IMR-90 (cell line): ENCODE data around the gene SLPI. TPM values are rescaled to one million over a fixed set of nuclear protein-coding genes. Genes with fewer than 3 reads are reported as not detected.

ENCODE experiments used
- ATAC-seq: fragments of 200-7000 bp; cut with Tn5 transposase; 2 replicates; pipeline ENCODE4 v1.9.1; 2020; ENCODE audit warnings: low read depth, mild to moderate bottlenecking, moderate library complexity
- BruUV-seq: library from RNA; stranded (reverse); fragments of 400-500 nt; replicated peaks from 2 replicates; lab custom pipeline; 2021; lab: Mats Ljungman, UMichigan
- CTCF ChIA-PET: fragments of 300-600 bp; formaldehyde crosslinking; extraction: SDS; loops from one replicate; lab custom pipeline; 2021; ENCODE audit warnings: antibody characterized with exemption; lab: Yijun Ruan, JAX
- POLR2A ChIA-PET: fragments of 300-600 bp; sonication (Branson Sonifier 250); formaldehyde crosslinking; loops from one replicate; lab custom pipeline; 2022; ENCODE audit warnings: antibody characterized with exemption; ENCODE audit not compliant: unreplicated experiment; lab: Charles Lee
- DNase-seq: peaks from one replicate; pipeline ENCODE4 v3.0.0; 2013
- H2AFZ ChIP-seq: replicated peaks from 2 replicates; pipeline ENCODE3; 2013; ENCODE audit warnings: low read length, mild to moderate bottlenecking; ENCODE audit not compliant: poor library complexity
- H2AK5ac ChIP-seq: 2 replicates; pipeline ENCODE4 v1.6.1; 2013; ENCODE audit warnings: low read depth, low read length, inconsistent platforms
- H2AK9ac ChIP-seq: replicated peaks from 2 replicates; pipeline ENCODE3; 2013; ENCODE audit warnings: mild to moderate bottlenecking, low read depth, low read length, moderate library complexity; ENCODE audit not compliant: poor library complexity
- H2BK120ac ChIP-seq: 2 replicates; pipeline ENCODE4 v1.6.1; 2013; ENCODE audit warnings: low read depth, low read length, inconsistent platforms
- H2BK15ac ChIP-seq: 3 replicates; pipeline ENCODE4 v1.6.1; 2013; ENCODE audit warnings: low read depth, low read length, inconsistent platforms
- H2BK20ac ChIP-seq: 2 replicates; pipeline ENCODE4 v1.6.1; 2013; ENCODE audit warnings: low read depth, mild to moderate bottlenecking, inconsistent platforms, low read length, moderate library complexity
- H2BK5ac ChIP-seq: 2 replicates; pipeline ENCODE4 v1.6.1; 2013; ENCODE audit warnings: mild to moderate bottlenecking, low read depth, low read length, inconsistent platforms; ENCODE audit not compliant: poor library complexity, severe bottlenecking
- H3K14ac ChIP-seq: replicated peaks from 2 replicates; pipeline ENCODE4 v1.6.1; 2013; ENCODE audit warnings: low read depth, low read length, inconsistent platforms
- H3K18ac ChIP-seq: 2 replicates; pipeline ENCODE4 v1.6.1; 2013; ENCODE audit warnings: low read depth, low read length, control low read depth
- H3K23ac ChIP-seq: 2 replicates; pipeline ENCODE4 v1.6.1; 2013; ENCODE audit warnings: low read depth, low read length, inconsistent platforms
- H3K27ac ChIP-seq: 2 replicates; pipeline ENCODE4 v1.5.1; 2013; ENCODE audit warnings: mild to moderate bottlenecking, control low read depth, low read length; ENCODE audit not compliant: insufficient read depth
- H3K27me3 ChIP-seq: 2 replicates; pipeline ENCODE4 v1.6.1; 2013; ENCODE audit warnings: low read length; ENCODE audit not compliant: control insufficient read depth, insufficient read depth
- H3K36me3 ChIP-seq: 2 replicates; pipeline ENCODE4 v1.6.1; 2013; ENCODE audit warnings: low read length, mixed read lengths; ENCODE audit not compliant: control insufficient read depth, insufficient read depth
- H3K4ac ChIP-seq: 2 replicates; pipeline ENCODE4 v1.6.1; 2013; ENCODE audit warnings: low read depth, low read length, inconsistent platforms
- H3K4me1 ChIP-seq: 2 replicates; pipeline ENCODE4 v1.6.1; 2013; ENCODE audit warnings: low read length, mixed read lengths; ENCODE audit not compliant: control insufficient read depth, insufficient read depth
- H3K4me2 ChIP-seq: 2 replicates; pipeline ENCODE4 v1.6.1; 2013; ENCODE audit warnings: low read depth, mild to moderate bottlenecking, control low read depth, low read length, moderate library complexity
- H3K4me3 ChIP-seq: 2 replicates; pipeline ENCODE4 v1.5.1; 2013; ENCODE audit warnings: low read depth, mild to moderate bottlenecking, control low read depth, low read length, moderate library complexity; ENCODE audit not compliant: insufficient read depth
- H3K56ac ChIP-seq: 2 replicates; pipeline ENCODE4 v1.6.1; 2013; ENCODE audit warnings: low read length, inconsistent platforms; ENCODE audit not compliant: insufficient read depth; ENCODE audit errors: extremely low read depth
- H3K79me1 ChIP-seq, 2 experiments: 2 replicates each; pipeline ENCODE4 v1.6.1; 2013; ENCODE audit warnings: low read length in 2 of 2, inconsistent platforms in 1 of 2, low read depth in 1 of 2
- H3K9ac ChIP-seq: 2 replicates; pipeline ENCODE4 v1.6.1; 2013; ENCODE audit warnings: low read depth, low read length, control low read depth
- H3K9me1 ChIP-seq: 2 replicates; pipeline ENCODE4 v1.6.1; 2013; ENCODE audit warnings: low read length, inconsistent platforms; ENCODE audit not compliant: insufficient read depth
- H3K9me3 ChIP-seq: 2 replicates; pipeline ENCODE4 v1.6.1; 2013; ENCODE audit warnings: low read length; ENCODE audit not compliant: control insufficient read depth, insufficient read depth
- H4K20me1 ChIP-seq: 2 replicates; pipeline ENCODE4 v1.6.1; 2013; ENCODE audit warnings: low read length, inconsistent platforms; ENCODE audit not compliant: insufficient read depth
- H4K5ac ChIP-seq: 2 replicates; pipeline ENCODE4 v1.6.1; 2013; ENCODE audit warnings: mild to moderate bottlenecking, low read depth, low read length, control low read depth
- H4K8ac ChIP-seq, 2 experiments: 2 replicates each; pipeline ENCODE4 v1.6.1; 2013; ENCODE audit warnings: low read depth in 2 of 2, low read length in 2 of 2, control low read depth in 1 of 2, inconsistent platforms in 1 of 2
- H4K91ac ChIP-seq: 2 replicates; pipeline ENCODE4 v1.6.1; 2013; ENCODE audit warnings: low read depth, low read length, inconsistent platforms; ENCODE audit not compliant: insufficient read depth
- BHLHE40 ChIP-seq: fragments of 150-350 bp; IDR thresholded peaks from 2 replicates; pipeline ENCODE4 v1.6.1; 2016; ENCODE audit warnings: mild to moderate bottlenecking, low read depth, low read length
- CEBPB ChIP-seq: IDR thresholded peaks from 2 replicates; pipeline ENCODE4 v1.6.1; 2012; ENCODE audit warnings: low read depth, low read length, improper control_type of control experiment
- CHD1 ChIP-seq: IDR thresholded peaks from 2 replicates; pipeline ENCODE4 v1.6.1; 2012; ENCODE audit warnings: low read depth, low read length, improper control_type of control experiment
- CTCF ChIP-seq: conservative IDR thresholded peaks from 2 replicates; pipeline ENCODE4 v1.5.1; 2012; ENCODE audit warnings: mild to moderate bottlenecking, low read depth, low read length, improper control_type of control experiment
- ELK1 ChIP-seq: fragments of 150-350 bp; IDR thresholded peaks from 2 replicates; pipeline ENCODE4 v1.6.1; 2016; ENCODE audit warnings: low read depth, mild to moderate bottlenecking, low read length, moderate library complexity, borderline replicate concordance
- FOS ChIP-seq: fragments of 150-350 bp; IDR thresholded peaks from 2 replicates; pipeline ENCODE4 v1.6.1; 2016; ENCODE audit warnings: low read depth, low read length
- MAFK ChIP-seq: IDR thresholded peaks from 2 replicates; pipeline ENCODE4 v1.6.1; 2012; ENCODE audit warnings: low read depth, low read length, improper control_type of control experiment
- MAZ ChIP-seq: IDR thresholded peaks from 2 replicates; pipeline ENCODE4 v1.6.1; 2012; ENCODE audit warnings: low read depth, mild to moderate bottlenecking, low read length, improper control_type of control experiment, moderate library complexity, borderline replicate concordance
- MXI1 ChIP-seq: IDR thresholded peaks from 2 replicates; pipeline ENCODE4 v1.6.1; 2012; ENCODE audit warnings: low read depth, mild to moderate bottlenecking, low read length, moderate library complexity, borderline replicate concordance
- NFE2L2 ChIP-seq: fragments of 150-350 bp; IDR thresholded peaks from 2 replicates; pipeline ENCODE4 v1.6.1; 2016; ENCODE audit warnings: low read depth, mild to moderate bottlenecking, low read length
- POLR2A ChIP-seq: IDR thresholded peaks from 2 replicates; pipeline ENCODE4 v1.6.1; 2012; ENCODE audit warnings: mild to moderate bottlenecking, low read depth, low read length
- RAD21 ChIP-seq: IDR thresholded peaks from 2 replicates; pipeline ENCODE4 v1.6.1; 2012; ENCODE audit warnings: low read length, improper control_type of control experiment
- RCOR1 ChIP-seq: IDR thresholded peaks from 2 replicates; pipeline ENCODE4 v1.6.1; 2012; ENCODE audit warnings: mild to moderate bottlenecking, low read length, improper control_type of control experiment; ENCODE audit not compliant: insufficient replicate concordance
- RFX5 ChIP-seq: IDR thresholded peaks from 2 replicates; pipeline ENCODE4 v1.8.0; 2012; ENCODE audit warnings: low read depth, mild to moderate bottlenecking, low read length, moderate library complexity
- SMC3 ChIP-seq: fragments of 150-350 bp; IDR thresholded peaks from 2 replicates; pipeline ENCODE4 v1.6.1; 2016; ENCODE audit warnings: low read depth, mild to moderate bottlenecking, antibody characterized with exemption, low read length, moderate library complexity
- USF2 ChIP-seq: fragments of 150-350 bp; IDR thresholded peaks from 2 replicates; pipeline ENCODE4 v1.6.1; 2017; ENCODE audit warnings: mild to moderate bottlenecking, antibody characterized with exemption, low read length, low read depth
- WGBS, 2 experiments: methylation state at CpG; one replicate each; pipeline versions ENCODE4 v1.1.5 to v1.1.7; 2013; ENCODE audit warnings: missing lambda C conversion rate in 2 of 2; ENCODE audit not compliant: insufficient read length in 1 of 2; ENCODE audit errors: extremely low coverage in 2 of 2; 5-methylcytosine and 5-hydroxymethylcytosine counted together
- dilution Hi-C: fragments of 300-500 bp; cut with HindIII; formaldehyde crosslinking; loops from one replicate; pipeline ENCODE4 v1.14.3; 2018; ENCODE audit warnings: low sequenced_read_pairs; ENCODE audit not compliant: unreplicated experiment
- in situ Hi-C: fragments of 300-500 bp; cut with MboI; formaldehyde crosslinking; loops from 3 replicates; pipeline ENCODE4 v1.14.3; 2019; ENCODE audit warnings: low sequenced_read_pairs, inconsistent platforms, mixed read lengths
- intact Hi-C: fragments of 100-400 bp; cut with micrococcal nuclease; formaldehyde crosslinking; loops from 2 replicates; pipeline ENCODE4 v1.10.0; 2022
- polyA plus RNA-seq, 3 experiments: library from polyadenylated mRNA; depleted of rRNA; stranded (reverse); fragments of >200 nt; gene quantifications; 2 replicates each; pipeline ENCODE4 v1.2.3, GENCODE V29; 2012; ENCODE audit warnings: low replicate concordance in 1 of 3
- total RNA-seq: library from RNA; depleted of rRNA; stranded (reverse); fragments of >200 nt; gene quantifications from 2 replicates; pipeline ENCODE4 v1.2.3, GENCODE V29; 2012

The SLPI gene
- total and polyA plus RNA-seq, 2 of the 4 experiments (the other 2 are of a cell fraction) = not detected

GRCh38 chr20:45238139-45238538 lies 16.2 kb downstream of the SLPI start:
- H2AK5ac ChIP-seq = no peak overlapping the region
- H2AK9ac ChIP-seq = no peak overlapping the region
- ChIA-PET CTCF (no interaction called here), POLR2A (no interaction called here)
- H2BK20ac ChIP-seq = no peak overlapping the region
- H3K56ac ChIP-seq = no peak overlapping the region
- no peak overlapping the region for H3K27ac ChIP-seq
- no peak overlapping the region for H3K18ac ChIP-seq
- H3K4me3 ChIP-seq = no peak overlapping the region
- no peaks in the 10 kb centered on the region for H4K20me1 ChIP-seq
- no peaks in the 10 kb centered on the region; the same call in 1 of the 2 replicates for H3K27me3 ChIP-seq
- H4K91ac ChIP-seq = no peak overlapping the region
- H3K4me2 ChIP-seq = no peak overlapping the region
- dilution Hi-C loops = no loop called here
- no peak overlapping the region for H3K9ac ChIP-seq
- WGBS, 2 experiments = 40% methylated on average over 1 of the region's 2 CpGs; no CpG with 5 or more reads in 1 of the 2 experiments
- no peaks in the 10 kb centered on the region for H3K4me1 ChIP-seq
- H3K14ac ChIP-seq = no peak overlapping the region
- TF ChIP-seq MAZ (no peak), RCOR1 (no peak), MXI1 (no peak), FOS (no peak), POLR2A (no peak), SMC3 (no peak), NFE2L2 (no peak), ELK1 (no peak), CHD1 (no peak), CEBPB (no peak), USF2 (no peak), RAD21 (no peak), RFX5 (no peak), BHLHE40 (no peak), MAFK (no peak), CTCF (no peak)
- ATAC-seq (no peak), DNase-seq (no peak)
- no peak overlapping the region for H3K4ac ChIP-seq
- H3K9me1 ChIP-seq = no peaks in the 10 kb centered on the region
- no peak overlapping the region for H2BK15ac ChIP-seq
- H2BK120ac ChIP-seq = no peak overlapping the region
- H3K23ac ChIP-seq = no peak overlapping the region
- no peaks in the 10 kb centered on the region for H3K79me1 ChIP-seq
- H3K36me3 ChIP-seq = no peaks in the 10 kb centered on the region
- H4K8ac ChIP-seq = no peak overlapping the region
- no peak overlapping the region for H2AFZ ChIP-seq
- no peaks in the 10 kb centered on the region for H3K9me3 ChIP-seq
- in situ Hi-C loops = no loop called here
- no TSS peak for BruUV-seq
- intact Hi-C loops = loop anchor here (10.0 kb wide), 1 partner anchor 487 kb away; the partner anchor contains the start of gene SPINT4
- no peak overlapping the region for H2BK5ac ChIP-seq
- H4K5ac ChIP-seq = no peak overlapping the region
